DND-41 (cell line): ENCODE measurements around the gene AUP1.

Experiments used
- ATAC-seq: fragments of 200-7000 bp; cut with Tn5 transposase; 3 replicates; pipeline ENCODE4 v1.9.1; 2021; ENCODE audit warnings: low read depth; ENCODE audit not compliant: insufficient read depth
- DNase-seq: peaks from one replicate; pipeline ENCODE4 v3.0.0-alpha.2; 2020
- H2AFZ ChIP-seq: 2 replicates; pipeline ENCODE4 v1.6.0; 2012; ENCODE audit warnings: low read depth, low read length
- H3K27ac ChIP-seq: 2 replicates; pipeline ENCODE4 v1.5.1; 2012; ENCODE audit warnings: low read length, inconsistent platforms
- H3K27me3 ChIP-seq: fragments of 200-600 bp; sonication (generic); 2 replicates; pipeline ENCODE4 v1.6.0; 2012; ENCODE audit warnings: low read length, mild to moderate bottlenecking, inconsistent platforms; ENCODE audit not compliant: insufficient read depth, poor library complexity
- H3K36me3 ChIP-seq: 2 replicates; pipeline ENCODE4 v1.5.1; 2012; ENCODE audit warnings: low read length, inconsistent platforms; ENCODE audit not compliant: insufficient read depth
- H3K4me1 ChIP-seq: 2 replicates; pipeline ENCODE4 v1.5.1; 2012; ENCODE audit warnings: mild to moderate bottlenecking, low read length; ENCODE audit not compliant: insufficient read depth
- H3K4me2 ChIP-seq: 2 replicates; pipeline ENCODE4 v1.6.0; 2012; ENCODE audit warnings: mild to moderate bottlenecking, moderate library complexity, low read length, inconsistent platforms; ENCODE audit not compliant: insufficient read depth
- H3K4me3 ChIP-seq, 2 experiments: fragments of 200-600 bp in 1 of 2; shearing (Covaris generic) in 1 of 2; 2 replicates each; pipeline ENCODE4 v1.5.1; 2012 to 2016; ENCODE audit warnings: inconsistent platforms in 2 of 2, low read length in 2 of 2, mild to moderate bottlenecking in 2 of 2, low read depth in 1 of 2, moderate library complexity in 1 of 2
- H3K79me2 ChIP-seq: 2 replicates; pipeline ENCODE4 v1.6.0; 2012; ENCODE audit warnings: low read length, inconsistent platforms; ENCODE audit not compliant: insufficient read depth
- H3K9ac ChIP-seq: 2 replicates; pipeline ENCODE4 v1.6.0; 2012; ENCODE audit warnings: low read depth, mild to moderate bottlenecking, inconsistent platforms, low read length, moderate library complexity
- H3K9me3 ChIP-seq: 2 replicates; pipeline ENCODE4 v1.5.1; 2012; ENCODE audit warnings: low read length, moderate library complexity, mild to moderate bottlenecking, inconsistent platforms; ENCODE audit not compliant: insufficient read depth, severe bottlenecking
- H4K20me1 ChIP-seq: 2 replicates; pipeline ENCODE4 v1.6.0; 2012; ENCODE audit warnings: low read length; ENCODE audit not compliant: insufficient read depth
- EZH2 ChIP-seq: IDR thresholded peaks from 3 replicates; pipeline ENCODE4 v1.6.1; 2012; ENCODE audit warnings: borderline replicate concordance, low read depth, mild to moderate bottlenecking, moderate library complexity, low read length, inconsistent platforms; ENCODE audit not compliant: severe bottlenecking
- TF ChIP-seq, protein P1 (sequence below): IDR thresholded peaks from 2 replicates; pipeline ENCODE4 v1.5.1; 2012; ENCODE audit warnings: borderline replicate concordance, low read length, moderate library complexity, mild to moderate bottlenecking; ENCODE audit not compliant: poor library complexity, severe bottlenecking; ENCODE audit errors: extremely low read depth

Gene AUP1

DNA sequence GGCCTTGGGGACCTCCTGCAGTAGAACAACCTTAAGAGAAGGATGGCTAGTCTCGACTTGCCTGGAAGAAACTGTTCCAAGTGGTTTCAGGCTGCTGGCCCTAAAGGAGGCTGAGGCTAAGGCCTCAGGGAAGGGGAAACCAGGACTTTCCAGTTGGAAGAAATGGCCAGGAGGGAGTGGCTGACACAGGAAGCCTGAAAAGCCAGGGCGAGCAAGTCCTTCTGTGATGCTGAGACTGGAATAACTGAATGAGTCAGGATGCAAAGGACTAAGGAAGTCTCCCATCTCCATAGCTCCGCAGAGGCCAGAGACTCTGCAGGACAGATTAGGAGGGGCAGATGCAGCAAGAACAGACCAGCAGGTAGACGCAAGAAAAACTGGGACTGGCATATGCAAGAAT lies 7.6 kb upstream of the AUP1 start:
- no peak for DNase-seq
- no peak overlapping the region for H3K9ac ChIP-seq
- H3K79me2 ChIP-seq = no peaks in the 10 kb centered on the region
- H3K9me3 ChIP-seq = no peaks in the 10 kb centered on the region
- peaks cover 16% of the 10 kb centered on the region for H3K36me3 ChIP-seq
- peaks cover 5% of the 10 kb centered on the region for H3K27me3 ChIP-seq
- H3K4me1 ChIP-seq = no peaks in the 10 kb centered on the region
- H2AFZ ChIP-seq = no peak overlapping the region
- H4K20me1 ChIP-seq = no peaks in the 10 kb centered on the region
- no peak overlapping the region for H3K4me3 ChIP-seq
- H3K27ac ChIP-seq = no peak overlapping the region
- ATAC-seq = no peak
- TF ChIP-seq, protein P1, sequence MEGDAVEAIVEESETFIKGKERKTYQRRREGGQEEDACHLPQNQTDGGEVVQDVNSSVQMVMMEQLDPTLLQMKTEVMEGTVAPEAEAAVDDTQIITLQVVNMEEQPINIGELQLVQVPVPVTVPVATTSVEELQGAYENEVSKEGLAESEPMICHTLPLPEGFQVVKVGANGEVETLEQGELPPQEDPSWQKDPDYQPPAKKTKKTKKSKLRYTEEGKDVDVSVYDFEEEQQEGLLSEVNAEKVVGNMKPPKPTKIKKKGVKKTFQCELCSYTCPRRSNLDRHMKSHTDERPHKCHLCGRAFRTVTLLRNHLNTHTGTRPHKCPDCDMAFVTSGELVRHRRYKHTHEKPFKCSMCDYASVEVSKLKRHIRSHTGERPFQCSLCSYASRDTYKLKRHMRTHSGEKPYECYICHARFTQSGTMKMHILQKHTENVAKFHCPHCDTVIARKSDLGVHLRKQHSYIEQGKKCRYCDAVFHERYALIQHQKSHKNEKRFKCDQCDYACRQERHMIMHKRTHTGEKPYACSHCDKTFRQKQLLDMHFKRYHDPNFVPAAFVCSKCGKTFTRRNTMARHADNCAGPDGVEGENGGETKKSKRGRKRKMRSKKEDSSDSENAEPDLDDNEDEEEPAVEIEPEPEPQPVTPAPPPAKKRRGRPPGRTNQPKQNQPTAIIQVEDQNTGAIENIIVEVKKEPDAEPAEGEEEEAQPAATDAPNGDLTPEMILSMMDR = no peak
- TF ChIP-seq EZH2 = no peak
- H3K4me2 ChIP-seq = no peak overlapping the region

DNA sequence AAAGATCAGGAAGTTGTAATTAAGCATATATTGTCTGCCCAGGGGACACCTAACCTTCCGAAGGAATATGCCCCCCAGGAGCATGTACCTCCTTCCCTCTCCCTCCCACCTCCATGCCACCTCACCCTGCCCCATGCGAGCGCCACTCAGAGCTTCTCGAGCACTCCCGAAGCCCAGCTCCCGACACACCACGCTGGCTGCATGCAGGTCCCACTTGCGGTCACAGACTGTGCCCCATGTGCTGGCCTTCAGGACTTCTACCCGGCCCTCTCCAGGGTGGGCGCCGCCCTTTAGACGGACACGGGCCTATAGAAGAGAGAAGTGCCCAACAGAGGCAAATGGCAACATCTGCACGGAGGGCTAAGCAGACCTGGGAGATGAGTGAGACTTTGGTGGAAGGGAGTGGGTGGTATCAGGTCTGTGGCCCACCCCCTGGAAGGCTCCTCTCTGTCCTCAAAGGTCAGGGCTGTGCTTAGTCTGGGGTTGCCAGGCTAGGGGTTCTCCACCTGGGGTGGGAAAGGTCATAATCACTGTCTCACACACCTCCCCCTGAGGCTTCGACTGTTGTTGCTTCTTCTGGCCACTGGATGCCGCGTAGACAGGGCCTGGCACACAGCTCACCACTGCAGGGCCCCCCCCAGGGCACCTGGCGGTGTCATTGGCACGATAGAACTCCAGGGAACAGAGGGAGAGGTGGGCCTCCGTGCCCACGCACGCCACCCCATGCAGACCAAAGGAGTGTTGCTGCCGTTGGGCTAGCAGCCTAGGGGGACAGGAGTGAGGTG lies 6.9 kb upstream of the AUP1 start:
- Histone ChIP-seq H3K27me3 (peaks cover 5% of the 10 kb centered on the region), H3K4me2 (no peak overlapping the region), H2AFZ (no peak overlapping the region), H4K20me1 (no peaks in the 10 kb centered on the region), H3K4me3 (no peak overlapping the region), H3K79me2 (no peaks in the 10 kb centered on the region), H3K9me3 (no peaks in the 10 kb centered on the region), H3K27ac (no peak overlapping the region), H3K9ac (no peak overlapping the region), H3K4me1 (peaks cover 7% of the 10 kb centered on the region), H3K36me3 (peaks cover 23% of the 10 kb centered on the region)
- peak; percentile 23; the same call in 1 of the 3 replicates for ATAC-seq
- no peak for TF ChIP-seq EZH2
- TF ChIP-seq, protein P1 = no peak
- DNase-seq = no peak

DNA sequence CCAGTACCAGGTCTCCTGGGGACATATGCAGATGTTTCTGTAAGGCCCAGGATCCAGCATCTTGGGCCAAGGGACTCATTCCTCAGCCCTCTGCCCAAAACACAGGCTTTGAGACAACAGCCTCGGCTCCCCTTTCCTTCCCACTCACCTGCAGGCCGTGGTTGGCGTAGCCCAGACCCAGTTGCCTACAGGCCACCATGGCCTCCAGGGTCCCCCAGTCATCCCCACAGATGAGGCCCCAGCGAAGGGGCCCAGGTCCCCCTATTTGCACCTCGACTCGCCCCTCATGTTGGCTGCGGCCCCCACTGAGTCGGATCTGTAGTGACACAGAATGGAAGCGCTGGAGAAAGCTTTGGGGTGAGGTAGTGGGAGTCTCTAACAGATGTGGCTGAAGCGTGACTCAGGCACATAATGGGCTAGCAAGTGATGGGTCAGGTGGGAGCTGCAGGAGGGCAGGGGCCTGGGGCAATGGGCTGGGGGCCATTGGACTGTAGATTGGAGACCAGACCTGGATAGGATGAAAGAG lies 6.0 kb upstream of the AUP1 start:
- peaks cover 16% of the 10 kb centered on the region for H3K4me1 ChIP-seq
- H3K79me2 ChIP-seq = peaks cover 8% of the 10 kb centered on the region
- no peaks in the 10 kb centered on the region for H3K9me3 ChIP-seq
- peaks cover 5% of the 10 kb centered on the region for H3K27me3 ChIP-seq
- no peak for TF ChIP-seq EZH2
- TF ChIP-seq, protein P1 = no peak
- H3K27ac ChIP-seq = no peak overlapping the region
- H4K20me1 ChIP-seq = no peaks in the 10 kb centered on the region
- no peak overlapping the region for H3K4me2 ChIP-seq
- no peak overlapping the region for H3K4me3 ChIP-seq
- H2AFZ ChIP-seq = no peak overlapping the region
- peaks cover 31% of the 10 kb centered on the region for H3K36me3 ChIP-seq
- no peak overlapping the region for H3K9ac ChIP-seq
- no peak for ATAC-seq
- no peak for DNase-seq
